Loucy (cell line): Measurements from ENCODE around the gene FSIP1.

Source experiments
- H2AFZ ChIP-seq: fragments of 200-600 bp; sonication (generic); 2 replicates; pipeline ENCODE4 v1.6.0; 2016; ENCODE audit warnings: antibody characterized with exemption, mild to moderate bottlenecking, low read length, moderate library complexity
- H3F3A ChIP-seq: fragments of 200-600 bp; 2 replicates; pipeline ENCODE4 v1.6.0; 2016; ENCODE audit warnings: antibody characterized with exemption, low read depth, mild to moderate bottlenecking
- H3K27me3 ChIP-seq: fragments of 200-600 bp; sonication (generic); 2 replicates; pipeline ENCODE4 v1.6.1; 2014; ENCODE audit warnings: low read length, mild to moderate bottlenecking; ENCODE audit not compliant: insufficient read depth, poor library complexity, severe bottlenecking
- H3K36me3 ChIP-seq: fragments of 200-600 bp; sonication (generic); 2 replicates; pipeline ENCODE4 v1.6.1; 2016; ENCODE audit warnings: low read length; ENCODE audit not compliant: insufficient read depth
- H3K4me1 ChIP-seq: fragments of 200-600 bp; sonication (generic); 2 replicates; pipeline ENCODE4 v1.5.1; 2014; ENCODE audit warnings: low read length, mild to moderate bottlenecking; ENCODE audit not compliant: insufficient read depth, poor library complexity, severe bottlenecking
- H3K4me2 ChIP-seq: fragments of 200-600 bp; sonication (generic); 2 replicates; pipeline ENCODE4 v1.6.0; 2014; ENCODE audit warnings: antibody characterized with exemption, low read length, low read depth, mild to moderate bottlenecking; ENCODE audit not compliant: poor library complexity, severe bottlenecking
- H3K4me3 ChIP-seq: fragments of 200-600 bp; sonication (generic); 2 replicates; pipeline ENCODE4 v1.5.1; 2014; ENCODE audit warnings: low read length, mild to moderate bottlenecking, mixed read lengths; ENCODE audit not compliant: poor library complexity, severe bottlenecking
- H3K79me2 ChIP-seq: fragments of 200-600 bp; sonication (generic); 2 replicates; pipeline ENCODE4 v1.6.1; 2014; ENCODE audit warnings: low read length; ENCODE audit not compliant: insufficient read depth
- H3K9ac ChIP-seq: fragments of 200-600 bp; sonication (generic); 2 replicates; pipeline ENCODE4 v1.6.0; 2014; ENCODE audit warnings: mild to moderate bottlenecking, low read depth, low read length, moderate library complexity; ENCODE audit not compliant: poor library complexity, severe bottlenecking
- H3K9me2 ChIP-seq: fragments of 200-600 bp; sonication (generic); replicated peaks from 2 replicates; pipeline ENCODE4 v1.6.1; 2016; ENCODE audit warnings: low read depth, low read length, mixed read lengths
- H3K9me3 ChIP-seq: fragments of 200-600 bp; sonication (generic); 2 replicates; pipeline ENCODE4 v1.6.1; 2014; ENCODE audit warnings: mild to moderate bottlenecking, antibody characterized with exemption, low read length, low read depth; ENCODE audit not compliant: insufficient read depth
- H4K20me1 ChIP-seq: fragments of 200-600 bp; sonication (generic); 2 replicates; pipeline ENCODE4 v1.6.0; 2014; ENCODE audit warnings: antibody characterized with exemption, low read length, mild to moderate bottlenecking; ENCODE audit not compliant: insufficient read depth, poor library complexity, severe bottlenecking
- EZH2phosphoT487 ChIP-seq: fragments of 200-600 bp; IDR thresholded peaks from 2 replicates; pipeline ENCODE4 v1.6.1; 2018; ENCODE audit warnings: antibody characterized with exemption, mild to moderate bottlenecking, moderate library complexity, borderline replicate concordance
- TF ChIP-seq, protein P1 (sequence below): fragments of 200-600 bp; sonication (generic); conservative IDR thresholded peaks from 2 replicates; pipeline ENCODE4 v1.5.1; 2014; ENCODE audit warnings: mild to moderate bottlenecking, antibody characterized with exemption, low read length

Gene FSIP1

DNA sequence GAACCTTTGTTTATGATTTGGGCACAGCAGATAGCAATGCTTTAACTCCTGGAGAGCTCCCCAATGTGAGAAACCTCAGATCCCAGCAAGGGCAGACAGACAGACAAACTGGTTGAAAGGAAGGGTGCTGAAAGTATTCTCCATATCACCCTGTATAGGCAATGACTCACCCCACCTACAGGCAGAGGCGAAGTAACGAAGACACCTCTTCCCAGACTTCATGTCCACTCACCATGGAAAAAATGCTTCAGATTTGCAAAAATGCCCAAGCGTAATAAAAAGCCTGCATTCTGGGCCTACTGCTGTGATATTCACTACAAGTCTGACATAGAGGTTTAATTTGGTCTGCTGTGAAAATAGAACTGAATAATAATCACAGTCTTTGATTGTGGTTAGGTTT is 151.3 kb downstream of the FSIP1 start:
- no peak for TF ChIP-seq EZH2phosphoT487
- TF ChIP-seq, protein P1, sequence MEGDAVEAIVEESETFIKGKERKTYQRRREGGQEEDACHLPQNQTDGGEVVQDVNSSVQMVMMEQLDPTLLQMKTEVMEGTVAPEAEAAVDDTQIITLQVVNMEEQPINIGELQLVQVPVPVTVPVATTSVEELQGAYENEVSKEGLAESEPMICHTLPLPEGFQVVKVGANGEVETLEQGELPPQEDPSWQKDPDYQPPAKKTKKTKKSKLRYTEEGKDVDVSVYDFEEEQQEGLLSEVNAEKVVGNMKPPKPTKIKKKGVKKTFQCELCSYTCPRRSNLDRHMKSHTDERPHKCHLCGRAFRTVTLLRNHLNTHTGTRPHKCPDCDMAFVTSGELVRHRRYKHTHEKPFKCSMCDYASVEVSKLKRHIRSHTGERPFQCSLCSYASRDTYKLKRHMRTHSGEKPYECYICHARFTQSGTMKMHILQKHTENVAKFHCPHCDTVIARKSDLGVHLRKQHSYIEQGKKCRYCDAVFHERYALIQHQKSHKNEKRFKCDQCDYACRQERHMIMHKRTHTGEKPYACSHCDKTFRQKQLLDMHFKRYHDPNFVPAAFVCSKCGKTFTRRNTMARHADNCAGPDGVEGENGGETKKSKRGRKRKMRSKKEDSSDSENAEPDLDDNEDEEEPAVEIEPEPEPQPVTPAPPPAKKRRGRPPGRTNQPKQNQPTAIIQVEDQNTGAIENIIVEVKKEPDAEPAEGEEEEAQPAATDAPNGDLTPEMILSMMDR, result no peak
- Histone ChIP-seq H3K27me3 (no peaks in the 10 kb centered on the region), H3K9me3 (no peaks in the 10 kb centered on the region), H3K9me2 (no peaks in the 10 kb centered on the region), H3K4me1 (peaks cover 39% of the 10 kb centered on the region), H3F3A (no peaks in the 10 kb centered on the region), H2AFZ (no peak overlapping the region), H3K4me2 (no peak overlapping the region), H4K20me1 (no peaks in the 10 kb centered on the region), H3K36me3 (no peaks in the 10 kb centered on the region), H3K9ac (no peak overlapping the region), H3K79me2 (no peaks in the 10 kb centered on the region), H3K4me3 (no peak overlapping the region)

DNA sequence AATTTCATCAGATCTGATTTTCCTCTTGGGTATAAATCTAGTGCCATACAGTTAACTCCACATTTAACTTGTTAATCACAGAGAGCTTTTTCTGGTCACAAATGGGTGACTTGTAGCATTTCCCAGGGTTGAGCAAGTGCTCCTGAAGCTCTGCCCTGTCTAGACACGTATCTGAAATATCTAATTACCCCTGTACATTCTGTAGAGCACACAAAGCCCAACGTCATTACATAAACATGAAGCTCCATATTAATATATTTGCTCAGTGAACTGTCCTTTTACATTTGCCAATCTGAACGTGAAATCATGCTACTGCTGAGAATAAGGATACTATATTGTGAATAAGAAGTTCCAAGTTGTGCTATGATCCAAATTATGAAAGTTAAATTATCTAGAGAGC is 152.7 kb downstream of the FSIP1 start:
- Histone ChIP-seq H3K79me2 (no peaks in the 10 kb centered on the region), H3K9me3 (no peaks in the 10 kb centered on the region), H3K4me2 (peak overlapping the region; percentile 52), H4K20me1 (no peaks in the 10 kb centered on the region), H3K36me3 (no peaks in the 10 kb centered on the region), H3K27me3 (no peaks in the 10 kb centered on the region), H3K9me2 (no peaks in the 10 kb centered on the region), H3F3A (peaks cover 5% of the 10 kb centered on the region; the same call in 1 of the 2 replicates), H3K9ac (no peak overlapping the region), H3K4me1 (peaks cover 53% of the 10 kb centered on the region), H3K4me3 (peak overlapping the region; percentile 8), H2AFZ (no peak overlapping the region; the same call in 1 of the 2 replicates)
- TF ChIP-seq, protein P1, result no peak
- no peak for TF ChIP-seq EZH2phosphoT487

DNA sequence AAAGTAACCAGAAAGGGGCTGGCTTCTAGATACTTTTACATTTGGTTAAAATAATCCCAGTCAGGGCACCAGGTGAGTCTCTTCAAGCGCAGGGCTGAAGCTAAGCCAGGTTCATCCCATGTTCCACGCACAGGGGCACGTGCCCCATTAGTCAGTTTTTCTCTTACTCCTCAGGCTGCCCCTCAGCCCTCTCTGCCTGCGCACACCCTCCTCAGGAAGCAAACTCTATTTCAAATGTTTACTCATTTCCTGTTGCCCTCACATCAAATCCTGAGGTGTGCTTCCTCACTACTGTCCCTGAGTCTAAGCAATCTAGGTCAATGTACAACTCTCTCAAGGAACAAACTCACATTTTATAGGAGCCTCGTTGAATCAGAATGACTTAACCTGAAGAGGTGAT is 153.3 kb downstream of the FSIP1 start:
- no peaks in the 10 kb centered on the region for H3K79me2 ChIP-seq
- no peaks in the 10 kb centered on the region for H3K9me3 ChIP-seq
- peak overlapping the region; percentile 52 for H3K4me2 ChIP-seq
- H3F3A ChIP-seq, result peaks cover 8% of the 10 kb centered on the region
- H2AFZ ChIP-seq, result peak overlapping the region; percentile 28
- no peaks in the 10 kb centered on the region for H4K20me1 ChIP-seq
- H3K4me3 ChIP-seq, result peak overlapping the region; percentile 15
- H3K27me3 ChIP-seq, result no peaks in the 10 kb centered on the region
- H3K4me1 ChIP-seq, result peaks cover 56% of the 10 kb centered on the region
- no peaks in the 10 kb centered on the region for H3K36me3 ChIP-seq
- peak overlapping the region; percentile 1 for H3K9ac ChIP-seq
- TF ChIP-seq, protein P1, result no peak
- no peak for TF ChIP-seq EZH2phosphoT487
- H3K9me2 ChIP-seq, result no peaks in the 10 kb centered on the region
